GM23338 (cell line): ENCODE measurements around the gene PIK3R5. TPM values are rescaled to one million over a fixed set of nuclear protein-coding genes. Genes with fewer than 3 reads are reported as not detected.

Experiments used
- ATAC-seq: fragments of 200-7000 bp; cut with Tn5 transposase; 3 replicates; pipeline ENCODE4 v1.9.1; 2020
- DNase-seq: peaks from one replicate; pipeline ENCODE4 v3.0.0-alpha.2; 2015; ENCODE audit warnings: low spot score
- H2AFZ ChIP-seq: fragments of 200-600 bp; sonication (generic); 2 replicates; pipeline ENCODE4 v1.8.0; 2016; ENCODE audit warnings: antibody characterized with exemption, mild to moderate bottlenecking, moderate library complexity
- H3F3A ChIP-seq: fragments of 200-600 bp; sonication (generic); replicated peaks from 2 replicates; pipeline ENCODE4 v1.8.0; 2017; ENCODE audit warnings: antibody characterized with exemption, mixed run types, low read depth
- H3K27ac ChIP-seq: fragments of 200-600 bp; sonication (generic); 2 replicates; pipeline ENCODE4 v1.6.1; 2016; ENCODE audit warnings: low read depth
- H3K27me3 ChIP-seq: fragments of 200-600 bp; sonication (generic); 2 replicates; pipeline ENCODE4 v1.8.0; 2016; ENCODE audit warnings: mild to moderate bottlenecking, mixed run types, moderate library complexity; ENCODE audit not compliant: insufficient read depth
- H3K36me3 ChIP-seq: fragments of 200-600 bp; sonication (generic); 2 replicates; pipeline ENCODE4 v1.8.0; 2016; ENCODE audit warnings: mild to moderate bottlenecking; ENCODE audit not compliant: insufficient read depth
- H3K4me1 ChIP-seq: fragments of 200-600 bp; sonication (generic); 2 replicates; pipeline ENCODE4 v1.8.0; 2016; ENCODE audit warnings: mild to moderate bottlenecking, moderate library complexity; ENCODE audit not compliant: insufficient read depth
- H3K4me2 ChIP-seq: fragments of 200-600 bp; sonication (generic); 2 replicates; pipeline ENCODE4 v1.7.1; 2017; ENCODE audit warnings: mixed run types
- H3K4me3 ChIP-seq: fragments of 200-600 bp; sonication (generic); 2 replicates; pipeline ENCODE4 v1.6.1; 2016; ENCODE audit warnings: mixed run types
- H3K79me2 ChIP-seq: fragments of 200-600 bp; sonication (generic); replicated peaks from 2 replicates; pipeline ENCODE4 v1.8.0; 2017; ENCODE audit warnings: mild to moderate bottlenecking; ENCODE audit not compliant: insufficient read depth
- H3K9me2 ChIP-seq: fragments of 200-600 bp; sonication (generic); 2 replicates; pipeline ENCODE4 v1.8.0; 2017; ENCODE audit not compliant: insufficient read depth
- H4K20me1 ChIP-seq: fragments of 200-600 bp; sonication (generic); replicated peaks from 2 replicates; pipeline ENCODE4 v1.8.0; 2017; ENCODE audit warnings: mild to moderate bottlenecking; ENCODE audit not compliant: insufficient read depth
- H3K27ac Mint-ChIP-seq: 2 replicates; pipeline ENCODE4 v1.8.0; 2020; ENCODE audit warnings: inconsistent platforms, mild to moderate bottlenecking, moderate library complexity, mixed read lengths
- H3K27me3 Mint-ChIP-seq: 3 replicates; pipeline ENCODE4 v1.8.0; 2022; ENCODE audit warnings: low read depth, mild to moderate bottlenecking, moderate library complexity, mixed read lengths, inconsistent platforms; ENCODE audit not compliant: insufficient read depth, poor library complexity
- H3K36me3 Mint-ChIP-seq: 3 replicates; pipeline ENCODE4 v1.8.0; 2021; ENCODE audit warnings: low read depth, mild to moderate bottlenecking, inconsistent platforms, moderate library complexity, mixed read lengths
- H3K4me1 Mint-ChIP-seq: 3 replicates; pipeline ENCODE4 v1.8.0; 2020; ENCODE audit warnings: mild to moderate bottlenecking, inconsistent platforms, mixed read lengths
- H3K4me3 Mint-ChIP-seq: 3 replicates; pipeline ENCODE4 v1.8.0; 2021; ENCODE audit warnings: moderate library complexity, mild to moderate bottlenecking, inconsistent platforms, mixed read lengths
- H3K9me3 Mint-ChIP-seq: 3 replicates; pipeline ENCODE4 v1.8.0; 2020; ENCODE audit warnings: moderate library complexity, mild to moderate bottlenecking, inconsistent platforms, mixed read lengths
- CREB1 ChIP-seq: fragments of 250-450 bp; sonication (Bioruptor Pico); IDR thresholded peaks from 2 replicates; pipeline ENCODE4 v1.5.0; 2020; ENCODE audit warnings: low read depth, mild to moderate bottlenecking, moderate library complexity
- CTCF ChIP-seq, 2 experiments: fragments of 200-600 bp in 1 of 2; sonication (generic) in 1 of 2; conservative IDR thresholded peaks; 2 replicates each; pipeline versions ENCODE4 v1.5.1 to v1.6.1; 2016 to 2017; ENCODE audit warnings: antibody characterized with exemption in 2 of 2, low read depth in 2 of 2, mild to moderate bottlenecking in 2 of 2, moderate library complexity in 1 of 2
- ETS1 ChIP-seq: IDR thresholded peaks from 2 replicates; pipeline ENCODE4 v1.6.1; 2016; ENCODE audit warnings: antibody characterized with exemption
- EZH2 ChIP-seq: fragments of 200-600 bp; sonication (generic); IDR thresholded peaks from one replicate; pipeline ENCODE4 v1.8.0; 2017; ENCODE audit warnings: antibody characterized with exemption, mild to moderate bottlenecking, low read depth; ENCODE audit not compliant: unreplicated experiment
- EZH2phosphoT487 ChIP-seq: fragments of 200-600 bp; sonication (generic); IDR thresholded peaks from one replicate; pipeline ENCODE4 v1.8.1; 2018; ENCODE audit warnings: antibody characterized with exemption; ENCODE audit not compliant: unreplicated experiment
- JUNB ChIP-seq: IDR thresholded peaks from one replicate; pipeline ENCODE4 v1.6.1; 2016; ENCODE audit warnings: antibody characterized with exemption; ENCODE audit not compliant: unreplicated experiment
- NANOG ChIP-seq: IDR thresholded peaks from 2 replicates; pipeline ENCODE4 v1.6.1; 2016; ENCODE audit warnings: antibody characterized with exemption, borderline replicate concordance
- POLR2AphosphoS5 ChIP-seq: IDR thresholded peaks from 2 replicates; pipeline ENCODE4 v1.6.1; 2016; ENCODE audit warnings: antibody characterized with exemption, low read depth
- REST ChIP-seq: IDR thresholded peaks from one replicate; pipeline ENCODE4 v1.6.1; 2018; ENCODE audit warnings: antibody characterized with exemption; ENCODE audit not compliant: unreplicated experiment
- STAT1 ChIP-seq: IDR thresholded peaks from one replicate; pipeline ENCODE4 v1.6.1; 2016; ENCODE audit warnings: antibody characterized with exemption; ENCODE audit not compliant: unreplicated experiment
- ZNF114 ChIP-seq: fragments of 250-450 bp; sonication (Bioruptor Pico); IDR thresholded peaks from 2 replicates; pipeline ENCODE4 v1.5.0; 2020; ENCODE audit warnings: mild to moderate bottlenecking, moderate library complexity
- ZNF331 ChIP-seq: fragments of 250-450 bp; sonication (Bioruptor Pico); IDR thresholded peaks from 2 replicates; pipeline ENCODE4 v1.5.0; 2020; ENCODE audit warnings: low read depth, mild to moderate bottlenecking, moderate library complexity
- ZNF462 ChIP-seq: fragments of 250-450 bp; sonication (Bioruptor Pico); IDR thresholded peaks from 2 replicates; pipeline ENCODE4 v1.5.0; 2020; ENCODE audit warnings: mild to moderate bottlenecking, moderate library complexity
- polyA plus RNA-seq: library from polyadenylated mRNA; unstranded; fragments of >200 nt; fragmentation: Nextera tagmentation; extraction: Ambion mirVana; gene quantifications from 2 replicates; pipeline ENCODE4 v1.2.1, GENCODE V29; 2016
- total RNA-seq: library from RNA; depleted of rRNA; stranded (reverse); fragments of >200 nt; shearing (Covaris generic); gene quantifications from 2 replicates; pipeline ENCODE4 v1.2.3, GENCODE V29; 2014

PIK3R5 gene
- total and polyA plus RNA-seq, 2 experiments from 2014 or later, result 1.7 to 9.4 TPM

GRCh38 chr17:8967861-8968260 is 2.4 kb upstream of the PIK3R5 start:
- Mint-ChIP-seq H3K9me3 (peaks cover 41% of the 10 kb centered on the region), H3K4me1 (peaks cover 2% of the 10 kb centered on the region; the same call in 2 of the 3 replicates), H3K27ac (no peak overlapping the region), H3K36me3 (peaks cover 12% of the 10 kb centered on the region), H3K27me3 (peaks cover 16% of the 10 kb centered on the region), H3K4me3 (no peak overlapping the region)
- no peak overlapping the region for H3K27ac ChIP-seq
- no peak for DNase-seq
- H3K9me2 ChIP-seq, result no peaks in the 10 kb centered on the region
- no peak overlapping the region for H3K4me3 ChIP-seq
- ATAC-seq, result no peak
- H2AFZ ChIP-seq, result no peak overlapping the region
- H4K20me1 ChIP-seq, result no peaks in the 10 kb centered on the region
- H3K36me3 ChIP-seq, result no peaks in the 10 kb centered on the region
- TF ChIP-seq POLR2AphosphoS5, result no peak
- TF ChIP-seq ZNF114, result no peak
- TF ChIP-seq ZNF462, result no peak
- TF ChIP-seq EZH2phosphoT487, result no peak
- TF ChIP-seq NANOG, result no peak
- TF ChIP-seq ETS1, result no peak
- TF ChIP-seq STAT1, result no peak
- no peak for TF ChIP-seq EZH2
- no peak for TF ChIP-seq ZNF331 (CRISPR knock-in tag)
- TF ChIP-seq REST, result no peak
- TF ChIP-seq CTCF (conservative IDR thresholded peaks at IDR 0.05; ENCODE audit: low read depth in 2 of 2), result no peak
- no peak for TF ChIP-seq CREB1 (CRISPR knock-in tag)
- no peak for TF ChIP-seq JUNB
- H3K79me2 ChIP-seq, result no peaks in the 10 kb centered on the region
- H3F3A ChIP-seq, result no peaks in the 10 kb centered on the region
- peaks cover 7% of the 10 kb centered on the region; the same call in 1 of the 2 replicates for H3K4me1 ChIP-seq
- peaks cover 14% of the 10 kb centered on the region for H3K27me3 ChIP-seq
- no peak overlapping the region for H3K4me2 ChIP-seq
